ENCODE data around the gene PMFBP1.

PMFBP1 gene

DNA sequence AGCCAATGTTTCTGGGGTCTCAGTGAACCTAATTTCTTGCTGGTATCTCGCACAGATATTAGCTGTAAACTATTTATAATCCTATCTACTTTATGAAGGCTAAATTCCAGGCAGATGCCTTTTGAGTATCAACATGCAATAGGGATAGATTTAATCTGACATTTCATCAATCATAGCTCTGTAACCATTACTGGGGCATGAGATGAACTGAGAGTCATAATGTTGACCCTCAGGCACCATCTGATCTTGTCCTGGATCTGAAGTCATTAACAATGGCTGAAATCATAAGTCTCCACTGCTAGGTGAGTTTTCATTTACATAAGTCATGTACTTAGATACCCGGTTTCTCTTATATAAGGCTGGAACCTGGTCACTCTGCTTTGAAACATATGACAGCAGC, 3.6 kb downstream of the PMFBP1 start:
- TF ChIP-seq POLR2AphosphoS5 (IDR thresholded peaks at IDR 0.05; ENCODE audit: low read depth) (no peak), GABPA (IDR thresholded peaks at IDR 0.05; ENCODE audit: low read depth) (no peak), SPI1 (IDR thresholded peaks at IDR 0.05; ENCODE audit: borderline replicate concordance, low read depth) (no peak)
- TF ChIP-seq, protein P1, sequence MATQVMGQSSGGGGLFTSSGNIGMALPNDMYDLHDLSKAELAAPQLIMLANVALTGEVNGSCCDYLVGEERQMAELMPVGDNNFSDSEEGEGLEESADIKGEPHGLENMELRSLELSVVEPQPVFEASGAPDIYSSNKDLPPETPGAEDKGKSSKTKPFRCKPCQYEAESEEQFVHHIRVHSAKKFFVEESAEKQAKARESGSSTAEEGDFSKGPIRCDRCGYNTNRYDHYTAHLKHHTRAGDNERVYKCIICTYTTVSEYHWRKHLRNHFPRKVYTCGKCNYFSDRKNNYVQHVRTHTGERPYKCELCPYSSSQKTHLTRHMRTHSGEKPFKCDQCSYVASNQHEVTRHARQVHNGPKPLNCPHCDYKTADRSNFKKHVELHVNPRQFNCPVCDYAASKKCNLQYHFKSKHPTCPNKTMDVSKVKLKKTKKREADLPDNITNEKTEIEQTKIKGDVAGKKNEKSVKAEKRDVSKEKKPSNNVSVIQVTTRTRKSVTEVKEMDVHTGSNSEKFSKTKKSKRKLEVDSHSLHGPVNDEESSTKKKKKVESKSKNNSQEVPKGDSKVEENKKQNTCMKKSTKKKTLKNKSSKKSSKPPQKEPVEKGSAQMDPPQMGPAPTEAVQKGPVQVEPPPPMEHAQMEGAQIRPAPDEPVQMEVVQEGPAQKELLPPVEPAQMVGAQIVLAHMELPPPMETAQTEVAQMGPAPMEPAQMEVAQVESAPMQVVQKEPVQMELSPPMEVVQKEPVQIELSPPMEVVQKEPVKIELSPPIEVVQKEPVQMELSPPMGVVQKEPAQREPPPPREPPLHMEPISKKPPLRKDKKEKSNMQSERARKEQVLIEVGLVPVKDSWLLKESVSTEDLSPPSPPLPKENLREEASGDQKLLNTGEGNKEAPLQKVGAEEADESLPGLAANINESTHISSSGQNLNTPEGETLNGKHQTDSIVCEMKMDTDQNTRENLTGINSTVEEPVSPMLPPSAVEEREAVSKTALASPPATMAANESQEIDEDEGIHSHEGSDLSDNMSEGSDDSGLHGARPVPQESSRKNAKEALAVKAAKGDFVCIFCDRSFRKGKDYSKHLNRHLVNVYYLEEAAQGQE (IDR thresholded peaks at IDR 0.05; ENCODE audit: insufficient replicate concordance, low read depth) = no peak
- TF ChIP-seq, protein P2, sequence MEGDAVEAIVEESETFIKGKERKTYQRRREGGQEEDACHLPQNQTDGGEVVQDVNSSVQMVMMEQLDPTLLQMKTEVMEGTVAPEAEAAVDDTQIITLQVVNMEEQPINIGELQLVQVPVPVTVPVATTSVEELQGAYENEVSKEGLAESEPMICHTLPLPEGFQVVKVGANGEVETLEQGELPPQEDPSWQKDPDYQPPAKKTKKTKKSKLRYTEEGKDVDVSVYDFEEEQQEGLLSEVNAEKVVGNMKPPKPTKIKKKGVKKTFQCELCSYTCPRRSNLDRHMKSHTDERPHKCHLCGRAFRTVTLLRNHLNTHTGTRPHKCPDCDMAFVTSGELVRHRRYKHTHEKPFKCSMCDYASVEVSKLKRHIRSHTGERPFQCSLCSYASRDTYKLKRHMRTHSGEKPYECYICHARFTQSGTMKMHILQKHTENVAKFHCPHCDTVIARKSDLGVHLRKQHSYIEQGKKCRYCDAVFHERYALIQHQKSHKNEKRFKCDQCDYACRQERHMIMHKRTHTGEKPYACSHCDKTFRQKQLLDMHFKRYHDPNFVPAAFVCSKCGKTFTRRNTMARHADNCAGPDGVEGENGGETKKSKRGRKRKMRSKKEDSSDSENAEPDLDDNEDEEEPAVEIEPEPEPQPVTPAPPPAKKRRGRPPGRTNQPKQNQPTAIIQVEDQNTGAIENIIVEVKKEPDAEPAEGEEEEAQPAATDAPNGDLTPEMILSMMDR (IDR thresholded peaks at IDR 0.05; ENCODE audit: insufficient read depth, low read length) = no peak
- DNase-seq (ENCODE audit: low read depth in 1 of 2, low spot score in 1 of 2) = no peak
- Histone ChIP-seq H3K27ac (replicated peaks) (no peak overlapping the region), H3K4me3 (replicated peaks; ENCODE audit: insufficient read depth, low read length) (no peak overlapping the region), H3K27me3 (ENCODE audit: insufficient read depth, poor library complexity, severe bottlenecking) (no peaks in the 10 kb centered on the region)

DNA sequence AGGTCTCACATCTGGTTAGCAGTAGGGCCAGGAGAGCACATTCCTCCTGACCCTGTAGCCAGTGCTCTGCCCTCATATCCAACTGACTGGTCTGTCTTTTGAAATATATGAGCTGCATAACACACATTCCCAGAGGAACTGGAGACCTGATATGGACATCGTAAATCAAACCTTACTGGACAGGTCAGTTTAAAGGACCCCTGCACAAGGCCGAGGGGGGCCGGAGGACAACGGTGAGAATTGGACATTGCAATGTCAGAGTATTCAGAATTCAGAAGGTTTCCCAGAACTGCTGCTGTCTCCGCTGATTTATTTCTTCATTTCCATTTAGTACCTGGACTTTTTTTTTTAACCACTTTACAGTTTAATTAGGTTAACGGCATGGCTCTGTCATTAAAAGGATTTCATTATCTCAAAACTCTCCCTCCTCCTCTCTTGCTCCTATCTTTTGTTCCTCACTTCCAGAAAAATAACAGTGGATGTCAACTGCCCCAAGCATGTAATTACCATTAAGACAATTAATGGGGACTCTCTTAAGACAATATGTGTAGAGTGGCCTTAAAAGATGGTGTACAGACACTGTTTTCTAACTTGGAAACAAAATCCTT, 4.9 kb downstream of the PMFBP1 start:
- H3K4me3 ChIP-seq (replicated peaks; ENCODE audit: insufficient read depth, low read length) = no peak overlapping the region
- H3K27ac ChIP-seq (replicated peaks) = no peak overlapping the region
- no peak for DNase-seq (ENCODE audit: low read depth in 1 of 2, low spot score in 1 of 2)
- H3K27me3 ChIP-seq (ENCODE audit: insufficient read depth, poor library complexity, severe bottlenecking) = no peaks in the 10 kb centered on the region
- TF ChIP-seq POLR2AphosphoS5 (IDR thresholded peaks at IDR 0.05; ENCODE audit: low read depth) = no peak
- no peak for TF ChIP-seq SPI1 (IDR thresholded peaks at IDR 0.05; ENCODE audit: borderline replicate concordance, low read depth)
- TF ChIP-seq GABPA (IDR thresholded peaks at IDR 0.05; ENCODE audit: low read depth) = no peak
- TF ChIP-seq, protein P1 (IDR thresholded peaks at IDR 0.05; ENCODE audit: insufficient replicate concordance, low read depth) = no peak
- TF ChIP-seq, protein P2 (IDR thresholded peaks at IDR 0.05; ENCODE audit: insufficient read depth, low read length) = no peak

DNA sequence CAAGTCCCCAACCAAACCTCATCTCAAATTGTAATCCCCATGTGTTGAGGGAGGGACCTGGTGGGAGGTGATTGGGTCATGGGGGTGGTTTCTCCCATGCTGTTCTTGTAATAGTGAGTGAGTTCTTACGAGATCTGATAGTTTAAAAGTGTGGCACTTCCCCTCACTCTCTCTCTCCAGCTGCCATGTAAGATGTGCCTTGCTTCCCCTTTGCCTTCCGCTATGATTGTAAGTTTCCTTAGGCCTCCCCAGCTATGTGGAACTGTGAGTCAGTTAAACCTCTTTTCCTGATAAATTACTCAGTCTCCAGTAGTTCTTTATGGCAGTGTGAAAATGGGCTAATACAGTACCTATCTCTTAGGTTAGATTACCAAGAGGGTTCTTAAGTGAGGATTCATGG, 5.8 kb downstream of the PMFBP1 start:
- Histone ChIP-seq H3K27ac (replicated peaks) (no peak overlapping the region), H3K4me3 (replicated peaks; ENCODE audit: insufficient read depth, low read length) (no peak overlapping the region), H3K27me3 (ENCODE audit: insufficient read depth, poor library complexity, severe bottlenecking) (no peaks in the 10 kb centered on the region)
- TF ChIP-seq, protein P2 (IDR thresholded peaks at IDR 0.05; ENCODE audit: insufficient read depth, low read length) = no peak
- TF ChIP-seq POLR2AphosphoS5 (IDR thresholded peaks at IDR 0.05; ENCODE audit: low read depth) (no peak), GABPA (IDR thresholded peaks at IDR 0.05; ENCODE audit: low read depth) (no peak), SPI1 (IDR thresholded peaks at IDR 0.05; ENCODE audit: borderline replicate concordance, low read depth) (no peak)
- TF ChIP-seq, protein P1 (IDR thresholded peaks at IDR 0.05; ENCODE audit: insufficient replicate concordance, low read depth) = no peak
- peak in 1 of 2 experiments; percentile 10 for DNase-seq (ENCODE audit: low read depth in 1 of 2, low spot score in 1 of 2)

Data from HL-60 (cell line).